ENCODE data around the gene SMARCC1. TPM values are rescaled to one million over a fixed set of nuclear protein-coding genes. Genes with fewer than 3 reads are reported as not detected.

The SMARCC1 gene
- total RNA-seq, 1 experiment from 2014 or later, result 168 TPM

- TF ChIP-seq CTCF (IDR thresholded peaks at IDR 0.05 in 2 of 3, conservative IDR thresholded peaks at IDR 0.05 in 1 of 3; ENCODE audit: borderline replicate concordance in 1 of 3, insufficient read depth in 1 of 3, low read depth in 2 of 3, low read length in 2 of 3) (peak; percentile 52 to 86 (median 72); a peak in 5 of 6 replicates), MAX (IDR thresholded peaks at IDR 0.05) (peak; percentile 79), POLR2AphosphoS5 (IDR thresholded peaks at IDR 0.05; ENCODE audit: low read depth, low read length) (peak; percentile 89)
Observed at GRCh38 chr3:47824541-47825473, 43.1 kb upstream of the SMARCC1 start (continued).

- no TSS peak for BruUV-seq (replicated peaks)
- Histone ChIP-seq H3K9ac (ENCODE audit: low read length) (no peak overlapping the region), H4K20me1 (ENCODE audit: insufficient read depth) (no peaks in the 10 kb centered on the region), H3K36me3 (ENCODE audit: control insufficient read depth in 1 of 2, insufficient read depth in 2 of 2, low read length in 2 of 2) (peaks cover 0 to 8% of the 10 kb centered on the region in 2 experiments; a peak in 3 of 4 replicates), H3K4me1 (ENCODE audit: control insufficient read depth in 1 of 2, insufficient read depth in 2 of 2, low read length in 2 of 2) (no peaks in the 10 kb centered on the region), H3K4me3 (replicated peaks in 1 of 2; ENCODE audit: low read depth in 1 of 2, low read length in 2 of 2) (no peak overlapping the region), H3K27me3 (ENCODE audit: insufficient read depth, low read length) (no peaks in the 10 kb centered on the region), H3K79me2 (ENCODE audit: insufficient read depth, low read length) (no peaks in the 10 kb centered on the region), H2AFZ (ENCODE audit: low read depth, low read length, poor library complexity, severe bottlenecking) (no peak overlapping the region), H3K27ac (ENCODE audit: low read depth, low read length) (no peak overlapping the region), H3K9me3 (ENCODE audit: control insufficient read depth in 1 of 2, insufficient read depth in 1 of 2, low read depth in 1 of 2, low read length in 2 of 2) (no peaks in the 10 kb centered on the region), H3K9me2 (ENCODE audit: insufficient read depth) (no peaks in the 10 kb centered on the region), H3K4me2 (ENCODE audit: low read length) (no peak overlapping the region)
- intact Hi-C loops (cut with micrococcal nuclease), result no loop called here
- DNase-seq (ENCODE audit: low read depth, low spot score) (no peak), ATAC-seq (no peak)
- TF ChIP-seq CEBPB (IDR thresholded peaks at IDR 0.05; ENCODE audit: low read depth) (no peak), TCF7L2 (IDR thresholded peaks at IDR 0.05; ENCODE audit: borderline replicate concordance, extremely low read depth, insufficient read depth, insufficient read length) (no peak), SP1 (IDR thresholded peaks at IDR 0.05; ENCODE audit: low read depth) (no peak), EZH2phosphoT487 (IDR thresholded peaks at IDR 0.05; ENCODE audit: borderline replicate concordance) (no peak), MAX (IDR thresholded peaks at IDR 0.05) (no peak), ATF3 (IDR thresholded peaks at IDR 0.05) (no peak), FOSL1 (IDR thresholded peaks at IDR 0.05; ENCODE audit: low read depth) (no peak), REST (IDR thresholded peaks at IDR 0.05; ENCODE audit: low read depth) (no peak), POLR2AphosphoS5 (IDR thresholded peaks at IDR 0.05; ENCODE audit: low read depth, low read length) (no peak), EGR1 (IDR thresholded peaks at IDR 0.05; ENCODE audit: low read depth) (no peak), POLR2A (IDR thresholded peaks at IDR 0.05; ENCODE audit: borderline replicate concordance, extremely low read depth, insufficient read depth, insufficient read length) (no peak), CBX3 (IDR thresholded peaks at IDR 0.05; ENCODE audit: low read depth) (no peak)
- ChIA-PET POLR2A (no interaction called here), CTCF (interaction anchor here (3.0 kb wide), 1 partner anchor 7 kb away, joined by 20 read pairs; no protein-coding TSS in a partner anchor), RAD21 (ENCODE audit: low non-redundant PET in 1 of 2, low total read pairs in 2 of 2, uncharacterized antibody in 2 of 2, unreplicated experiment in 2 of 2) (no interaction called here)
Observed at GRCh38 chr3:47817609-47818008, 35.9 kb upstream of the SMARCC1 start.
